A549 (cell line): ENCODE data around the gene NTSR1. TPM values are rescaled to one million over a fixed set of nuclear protein-coding genes. Genes with fewer than 3 reads are reported as not detected.

Experiments used
- ATAC-seq, 2 experiments: fragments of 200-7000 bp in 1 of 2; fragments of >200 bp in 1 of 2; cut with Nextera tagmentation in 1 of 2; cut with Tn5 transposase in 1 of 2; 3 replicates each; pipeline versions ENCODE4 v1.8.0 to v1.9.1; 2018 to 2020; ENCODE audit warnings: mild to moderate bottlenecking in 1 of 2, moderate library complexity in 1 of 2
- CTCF ChIA-PET: fragments of 300-600 bp; sonication (Branson Sonifier 250); formaldehyde crosslinking; extraction: SDS; loops from one replicate; lab custom pipeline; 2021; ENCODE audit warnings: antibody characterized with exemption, inconsistent platforms; lab: Yijun Ruan, JAX
- POLR2A ChIA-PET: fragments of 350-600 bp; formaldehyde crosslinking; extraction: SDS; loops from one replicate; lab custom pipeline; 2021; ENCODE audit warnings: antibody characterized with exemption, inconsistent platforms; lab: Yijun Ruan, JAX
- DNase-seq, 2 experiments: peaks; one replicate each; pipeline versions ENCODE4 v3.0.0 to v3.0.0-alpha.2; 2011 to 2016; ENCODE audit warnings: low read depth in 1 of 2, low spot score in 1 of 2
- FAIRE-seq: peaks from 2 replicates; lab custom pipeline; 2011; peaks lifted over from hg19 to GRCh38; lab: Jason Lieb, UNC
- H3K27ac ChIP-seq, 2 experiments: fragments of >200 bp; sonication (Bioruptor Twin); formaldehyde crosslinking; 3 replicates each; pipeline ENCODE4 v1.5.1; 2016 to 2017
- H3K4me1 ChIP-seq: fragments of >200 bp; sonication (Bioruptor Twin); formaldehyde crosslinking; 3 replicates; pipeline ENCODE4 v1.6.1; 2016
- H3K4me2 ChIP-seq: fragments of >200 bp; sonication (Bioruptor Twin); formaldehyde crosslinking; 3 replicates; pipeline ENCODE4 v1.6.1; 2016
- H3K4me3 ChIP-seq: fragments of >200 bp; sonication (Bioruptor Twin); formaldehyde crosslinking; 3 replicates; pipeline ENCODE4 v1.5.1; 2016
- H3K9me3 ChIP-seq: fragments of >200 bp; sonication (Bioruptor Twin); formaldehyde crosslinking; 3 replicates; pipeline ENCODE4 v1.6.1; 2016
- ATOH8 ChIP-seq: fragments of 250-450 bp; sonication (Bioruptor Pico); IDR thresholded peaks from 2 replicates; pipeline ENCODE4 v1.5.0; 2020; ENCODE audit warnings: low read depth, mild to moderate bottlenecking, moderate library complexity
- BHLHE40 ChIP-seq: IDR thresholded peaks from 2 replicates; pipeline ENCODE4 v1.6.1; 2012; ENCODE audit warnings: low read depth, low read length, inconsistent platforms
- CBX2 ChIP-seq: fragments of 200-600 bp; sonication (generic); IDR thresholded peaks from 2 replicates; pipeline ENCODE4 v1.6.1; 2016; ENCODE audit warnings: low read depth, mild to moderate bottlenecking, borderline replicate concordance
- CEBPB ChIP-seq, 2 experiments: fragments of >200 bp in 1 of 2; sonication (Bioruptor Twin) in 1 of 2; formaldehyde crosslinking in 1 of 2; IDR thresholded peaks; 2 replicates each; pipeline ENCODE4 v1.6.1; 2012 to 2016
- E2F6 ChIP-seq: IDR thresholded peaks from 2 replicates; pipeline ENCODE4 v1.6.1; 2012; ENCODE audit warnings: low read depth, borderline replicate concordance
- FOSL2 ChIP-seq, 2 experiments: fragments of 450-650 bp in 1 of 2; fragments of >200 bp in 1 of 2; sonication (Bioruptor Twin) in 1 of 2; formaldehyde crosslinking; IDR thresholded peaks; 2 replicates each; pipeline versions ENCODE4 v1.5.0 to v1.6.1; 2016 to 2020; ENCODE audit warnings: mild to moderate bottlenecking in 1 of 2, moderate library complexity in 1 of 2
- HDAC2 ChIP-seq: fragments of 200-600 bp; sonication (generic); IDR thresholded peaks from 2 replicates; pipeline ENCODE4 v1.6.1; 2016
- HEYL ChIP-seq: fragments of 250-450 bp; sonication (Bioruptor Pico); IDR thresholded peaks from 2 replicates; pipeline ENCODE4 v1.8.0; 2021; ENCODE audit warnings: mild to moderate bottlenecking, moderate library complexity
- HOXB5 ChIP-seq: fragments of 250-450 bp; sonication (Bioruptor Pico); IDR thresholded peaks from 2 replicates; pipeline ENCODE4 v1.5.0; 2020; ENCODE audit warnings: mild to moderate bottlenecking, moderate library complexity
- KDM1A ChIP-seq: fragments of 200-600 bp; sonication (generic); IDR thresholded peaks from 2 replicates; pipeline ENCODE4 v1.6.1; 2016; ENCODE audit warnings: low read depth, mild to moderate bottlenecking
- NFE2L2 ChIP-seq: fragments of 150-350 bp; conservative IDR thresholded peaks from 2 replicates; pipeline ENCODE4 v1.6.1; 2014; ENCODE audit warnings: low read length
- NR3C1 ChIP-seq: fragments of >200 bp; sonication (Bioruptor Twin); formaldehyde crosslinking; IDR thresholded peaks from 3 replicates; pipeline ENCODE4 v1.6.1; 2017
- POLR2A ChIP-seq: IDR thresholded peaks from 2 replicates; pipeline ENCODE4 v1.6.1; 2012; ENCODE audit warnings: mild to moderate bottlenecking, low read length
- POLR2AphosphoS2 ChIP-seq: conservative IDR thresholded peaks from 2 replicates; pipeline ENCODE4 v1.6.1; 2012; ENCODE audit warnings: low read length, improper control_type of control experiment, inconsistent platforms
- RAD21 ChIP-seq, 2 experiments: fragments of >200 bp in 1 of 2; sonication (Bioruptor Twin) in 1 of 2; formaldehyde crosslinking in 1 of 2; IDR thresholded peaks in 1 of 2; conservative IDR thresholded peaks in 1 of 2; 2 replicates in 1 of 2; 3 replicates in 1 of 2; pipeline ENCODE4 v1.6.1; 2012 to 2018; ENCODE audit warnings: inconsistent platforms in 1 of 2
- SREBF2 ChIP-seq: fragments of 450-650 bp; IDR thresholded peaks from 2 replicates; pipeline ENCODE4 v1.6.1; 2014; ENCODE audit warnings: mild to moderate bottlenecking, moderate library complexity
- ZNF302 ChIP-seq: fragments of 250-450 bp; sonication (Bioruptor Pico); IDR thresholded peaks from 2 replicates; pipeline ENCODE4 v1.9.0; 2021; ENCODE audit warnings: inconsistent platforms, mild to moderate bottlenecking, moderate library complexity
- WGBS: methylation state at CpG from one replicate; pipeline ENCODE4 v1.1.6; 2017; ENCODE audit errors: missing lambda C conversion rate; 5-methylcytosine and 5-hydroxymethylcytosine counted together
- polyA plus RNA-seq, 4 experiments: library from polyadenylated mRNA; depleted of rRNA in 3 of 4; stranded (reverse); fragments of >200 nt; fragmentation: RNase III in 1 of 4; extraction: RNeasy Plus Mini Kit Qiagen cat#74134 plus additional on column Dnase treatment in 1 of 4; gene quantifications; 2 replicates in 3 of 4; 3 replicates in 1 of 4; pipeline ENCODE4 v1.2.3, GENCODE V29; 2011 to 2017
- TF ChIP-seq, protein P1 (sequence below): fragments of >200 bp; sonication (Bioruptor Twin); formaldehyde crosslinking; IDR thresholded peaks from 3 replicates; pipeline ENCODE4 v1.5.1; 2016
- TF ChIP-seq, protein P2 (sequence below): fragments of >200 bp; sonication (Bioruptor Twin); formaldehyde crosslinking; IDR thresholded peaks from 2 replicates; pipeline ENCODE4 v1.6.1; 2016
- TF ChIP-seq, protein P3 (sequence below): IDR thresholded peaks from 2 replicates; pipeline ENCODE4 v1.6.1; 2012

The NTSR1 gene
- polyA plus RNA-seq, 2 of the 4 experiments (the other 2 are of a cell fraction) = 0.03 TPM; not detected in 1

DNA sequence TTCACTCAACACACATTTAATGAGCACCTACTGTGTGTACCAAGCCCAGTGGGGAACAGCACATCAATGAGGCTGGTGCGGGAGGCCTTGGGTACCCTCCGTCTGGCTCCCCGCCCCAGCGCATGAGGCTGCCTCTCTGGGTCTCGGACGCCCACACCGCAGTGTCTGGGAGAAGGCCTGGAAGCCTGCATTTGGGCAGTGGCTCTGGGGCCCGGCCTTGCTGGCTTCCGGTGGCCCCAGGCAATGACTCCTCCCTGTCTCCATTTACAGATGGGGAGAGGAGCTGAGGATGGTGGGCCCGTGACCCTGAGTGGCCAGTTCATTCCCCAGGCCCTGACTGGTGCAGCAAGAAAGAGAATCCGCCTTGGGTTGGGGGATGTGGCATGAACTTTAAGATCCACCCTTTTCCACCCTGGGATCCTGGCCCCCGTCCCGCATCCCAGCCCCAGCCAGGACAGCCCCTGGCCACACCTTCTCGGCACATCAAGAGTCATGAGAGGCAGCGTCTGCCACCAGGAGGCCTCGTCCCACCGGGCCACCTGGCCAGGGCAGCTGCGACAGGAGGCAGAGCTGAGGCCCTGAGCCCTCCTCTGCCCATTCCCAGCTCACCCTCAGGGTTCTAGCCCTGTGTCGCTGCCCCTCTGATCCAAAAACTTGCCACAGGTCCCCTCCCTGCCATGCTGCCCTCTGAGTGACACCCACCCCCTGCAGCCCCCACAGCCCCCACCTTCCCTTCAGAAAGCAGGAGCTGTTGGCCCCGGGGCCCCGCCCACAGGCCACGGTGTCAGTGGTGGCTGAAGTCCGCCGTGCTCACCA lies 70.2 kb downstream of the NTSR1 start:
- FAIRE-seq = no peak
- no peak for DNase-seq
- POLR2A ChIA-PET = no interaction called here
- Histone ChIP-seq H3K4me2 (no peak overlapping the region), H3K4me3 (no peak overlapping the region), H3K27ac (no peak overlapping the region), H3K4me1 (no peaks in the 10 kb centered on the region), H3K9me3 (no peaks in the 10 kb centered on the region)
- no peak for ATAC-seq
- CTCF ChIA-PET = interaction anchor here (1.2 to 3.1 kb wide), 3 partner anchors 10 to 111 kb away, joined by 4 to 28 read pairs (median 6); no protein-coding TSS in a partner anchor
- 71% methylated on average over 12 of the region's 24 CpGs for WGBS
- no peak for TF ChIP-seq NR3C1
- no peak for TF ChIP-seq HOXB5
- TF ChIP-seq CBX2 = no peak
- TF ChIP-seq KDM1A = no peak
- no peak for TF ChIP-seq RAD21 (conservative IDR thresholded peaks at IDR 0.05 in 1 of 2, IDR thresholded peaks at IDR 0.05 in 1 of 2)
- no peak for TF ChIP-seq HEYL
- no peak for TF ChIP-seq CEBPB (IDR thresholded peaks at IDR 0.05)
- no peak for TF ChIP-seq POLR2AphosphoS2
- no peak for TF ChIP-seq HDAC2

GRCh38 chr20:62779417-62779685 lies 70.7 kb downstream of the NTSR1 start:
- FAIRE-seq (no peak), DNase-seq (no peak), ATAC-seq (no peak)
- Histone ChIP-seq H3K9me3 (no peaks in the 10 kb centered on the region), H3K4me2 (no peak overlapping the region), H3K4me1 (no peaks in the 10 kb centered on the region), H3K4me3 (no peak overlapping the region), H3K27ac (no peak overlapping the region)
- TF ChIP-seq SREBF2 = no peak
- TF ChIP-seq BHLHE40 = no peak
- no peak for TF ChIP-seq POLR2A
- no peak for TF ChIP-seq NFE2L2
- TF ChIP-seq, protein P1, sequence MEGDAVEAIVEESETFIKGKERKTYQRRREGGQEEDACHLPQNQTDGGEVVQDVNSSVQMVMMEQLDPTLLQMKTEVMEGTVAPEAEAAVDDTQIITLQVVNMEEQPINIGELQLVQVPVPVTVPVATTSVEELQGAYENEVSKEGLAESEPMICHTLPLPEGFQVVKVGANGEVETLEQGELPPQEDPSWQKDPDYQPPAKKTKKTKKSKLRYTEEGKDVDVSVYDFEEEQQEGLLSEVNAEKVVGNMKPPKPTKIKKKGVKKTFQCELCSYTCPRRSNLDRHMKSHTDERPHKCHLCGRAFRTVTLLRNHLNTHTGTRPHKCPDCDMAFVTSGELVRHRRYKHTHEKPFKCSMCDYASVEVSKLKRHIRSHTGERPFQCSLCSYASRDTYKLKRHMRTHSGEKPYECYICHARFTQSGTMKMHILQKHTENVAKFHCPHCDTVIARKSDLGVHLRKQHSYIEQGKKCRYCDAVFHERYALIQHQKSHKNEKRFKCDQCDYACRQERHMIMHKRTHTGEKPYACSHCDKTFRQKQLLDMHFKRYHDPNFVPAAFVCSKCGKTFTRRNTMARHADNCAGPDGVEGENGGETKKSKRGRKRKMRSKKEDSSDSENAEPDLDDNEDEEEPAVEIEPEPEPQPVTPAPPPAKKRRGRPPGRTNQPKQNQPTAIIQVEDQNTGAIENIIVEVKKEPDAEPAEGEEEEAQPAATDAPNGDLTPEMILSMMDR = no peak
- POLR2A ChIA-PET = no interaction called here
- WGBS = 77% methylated on average over 7 of the region's 7 CpGs
- CTCF ChIA-PET = interaction anchor here (1.2 to 3.1 kb wide), 4 partner anchors 9 to 111 kb away, joined by 3 to 28 read pairs (median 5); no protein-coding TSS in a partner anchor

- DNase-seq (no peak), ATAC-seq (no peak), FAIRE-seq (no peak)
- H3K4me3 ChIP-seq = no peak overlapping the region
- no peak overlapping the region for H3K4me2 ChIP-seq
- no peaks in the 10 kb centered on the region for H3K9me3 ChIP-seq
- no peaks in the 10 kb centered on the region for H3K4me1 ChIP-seq
- 51% methylated on average over 14 of the region's 20 CpGs for WGBS
- no peak overlapping the region for H3K27ac ChIP-seq
- TF ChIP-seq, protein P1 = no peak
- TF ChIP-seq FOSL2 (IDR thresholded peaks at IDR 0.05) (no peak), FOSL2 (CRISPR knock-in tag; IDR thresholded peaks at IDR 0.05) (no peak), ATOH8 (CRISPR knock-in tag) (no peak), E2F6 (no peak), KDM1A (no peak), ZNF302 (no peak), RAD21 (conservative IDR thresholded peaks at IDR 0.05 in 1 of 2, IDR thresholded peaks at IDR 0.05 in 1 of 2) (no peak), SREBF2 (no peak)
- TF ChIP-seq, protein P2, sequence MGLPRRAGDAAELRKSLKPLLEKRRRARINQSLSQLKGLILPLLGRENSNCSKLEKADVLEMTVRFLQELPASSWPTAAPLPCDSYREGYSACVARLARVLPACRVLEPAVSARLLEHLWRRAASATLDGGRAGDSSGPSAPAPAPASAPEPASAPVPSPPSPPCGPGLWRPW = no peak
- TF ChIP-seq, protein P3, sequence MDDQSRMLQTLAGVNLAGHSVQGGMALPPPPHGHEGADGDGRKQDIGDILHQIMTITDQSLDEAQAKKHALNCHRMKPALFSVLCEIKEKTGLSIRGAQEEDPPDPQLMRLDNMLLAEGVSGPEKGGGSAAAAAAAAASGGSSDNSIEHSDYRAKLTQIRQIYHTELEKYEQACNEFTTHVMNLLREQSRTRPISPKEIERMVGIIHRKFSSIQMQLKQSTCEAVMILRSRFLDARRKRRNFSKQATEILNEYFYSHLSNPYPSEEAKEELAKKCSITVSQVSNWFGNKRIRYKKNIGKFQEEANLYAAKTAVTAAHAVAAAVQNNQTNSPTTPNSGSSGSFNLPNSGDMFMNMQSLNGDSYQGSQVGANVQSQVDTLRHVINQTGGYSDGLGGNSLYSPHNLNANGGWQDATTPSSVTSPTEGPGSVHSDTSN = no peak
- POLR2A ChIA-PET = interaction anchor here (0.6 kb wide), 1 partner anchor 280 kb away, joined by 3 read pairs; no protein-coding TSS in a partner anchor
- CTCF ChIA-PET = interaction anchor here (1.2 to 3.1 kb wide), 4 partner anchors 8 to 112 kb away, joined by 3 to 28 read pairs (median 5); no protein-coding TSS in a partner anchor
Measured at GRCh38 chr20:62780204-62780603, 71.6 kb downstream of the NTSR1 start.
